Right lobe of liver (tissue), 4 donors: ENCODE data around the gene GRIA1.

Experiments used
- CTCF ChIP-seq, 4 donors: fragments of 200-600 bp in 3 of 4; fragments of 450-650 bp in 1 of 4; IDR thresholded peaks; one replicate each; pipeline versions ENCODE4 v1.5.1 to v1.8.0; 2016 to 2022; ENCODE audit warnings: antibody characterized with exemption in 4 of 4, mild to moderate bottlenecking in 2 of 4
- POLR2A ChIP-seq: fragments of 450-650 bp; IDR thresholded peaks from one replicate; pipeline ENCODE4 v1.6.1; 2017; ENCODE audit warnings: antibody characterized with exemption, mild to moderate bottlenecking
- donor health status: DM: no; HTN: no; CAD: no.
- donor health status: DM: no; HTN: no; CAD: no.
- donor health status: DM: no; HTN: yes; CAD: no.

DNA sequence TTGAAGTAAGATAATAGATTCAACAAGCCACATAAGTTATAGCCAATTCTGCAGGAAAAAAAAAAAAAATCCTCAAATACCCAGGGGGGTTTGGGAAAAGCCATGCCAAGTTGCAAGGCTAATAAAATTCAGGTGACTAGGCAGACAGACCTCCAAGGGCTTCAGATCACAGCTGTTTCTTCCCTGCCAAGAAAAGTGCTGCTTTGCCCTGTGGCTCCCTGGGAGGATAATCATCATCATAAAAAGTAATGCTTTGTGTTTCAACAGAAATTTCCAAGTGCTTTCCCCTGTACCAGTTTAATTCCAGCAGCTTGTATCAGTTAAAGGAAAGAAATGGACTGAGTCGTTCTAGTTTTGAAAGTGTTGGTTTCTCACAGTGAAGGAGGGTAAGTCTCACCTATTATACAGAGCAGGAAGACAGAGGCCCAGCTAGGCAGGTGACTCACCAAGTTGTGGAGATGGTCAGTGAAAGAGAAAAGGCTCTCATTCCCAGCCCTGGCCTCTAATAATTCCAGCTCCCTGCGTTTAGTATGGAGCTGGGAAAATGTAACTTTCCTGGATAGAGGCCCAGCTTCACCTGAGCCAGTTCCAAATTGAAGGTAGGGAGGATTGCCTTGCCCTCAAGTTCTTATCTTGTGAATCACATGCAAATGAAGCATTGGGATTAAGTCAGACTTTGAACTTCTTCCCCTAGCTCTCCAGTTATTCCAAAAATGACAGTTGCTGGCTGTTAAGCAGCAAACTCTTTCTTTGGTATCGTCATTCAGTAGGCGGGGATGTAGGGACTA, 263.4 kb downstream of the GRIA1 start:
- TF ChIP-seq CTCF (IDR thresholded peaks at IDR 0.05) (no peak), POLR2A (no peak)
